ENCODE data around the gene GPR179. TPM values are rescaled to one million over a fixed set of nuclear protein-coding genes. Genes with fewer than 3 reads are reported as not detected.

GPR179 gene, protein sequence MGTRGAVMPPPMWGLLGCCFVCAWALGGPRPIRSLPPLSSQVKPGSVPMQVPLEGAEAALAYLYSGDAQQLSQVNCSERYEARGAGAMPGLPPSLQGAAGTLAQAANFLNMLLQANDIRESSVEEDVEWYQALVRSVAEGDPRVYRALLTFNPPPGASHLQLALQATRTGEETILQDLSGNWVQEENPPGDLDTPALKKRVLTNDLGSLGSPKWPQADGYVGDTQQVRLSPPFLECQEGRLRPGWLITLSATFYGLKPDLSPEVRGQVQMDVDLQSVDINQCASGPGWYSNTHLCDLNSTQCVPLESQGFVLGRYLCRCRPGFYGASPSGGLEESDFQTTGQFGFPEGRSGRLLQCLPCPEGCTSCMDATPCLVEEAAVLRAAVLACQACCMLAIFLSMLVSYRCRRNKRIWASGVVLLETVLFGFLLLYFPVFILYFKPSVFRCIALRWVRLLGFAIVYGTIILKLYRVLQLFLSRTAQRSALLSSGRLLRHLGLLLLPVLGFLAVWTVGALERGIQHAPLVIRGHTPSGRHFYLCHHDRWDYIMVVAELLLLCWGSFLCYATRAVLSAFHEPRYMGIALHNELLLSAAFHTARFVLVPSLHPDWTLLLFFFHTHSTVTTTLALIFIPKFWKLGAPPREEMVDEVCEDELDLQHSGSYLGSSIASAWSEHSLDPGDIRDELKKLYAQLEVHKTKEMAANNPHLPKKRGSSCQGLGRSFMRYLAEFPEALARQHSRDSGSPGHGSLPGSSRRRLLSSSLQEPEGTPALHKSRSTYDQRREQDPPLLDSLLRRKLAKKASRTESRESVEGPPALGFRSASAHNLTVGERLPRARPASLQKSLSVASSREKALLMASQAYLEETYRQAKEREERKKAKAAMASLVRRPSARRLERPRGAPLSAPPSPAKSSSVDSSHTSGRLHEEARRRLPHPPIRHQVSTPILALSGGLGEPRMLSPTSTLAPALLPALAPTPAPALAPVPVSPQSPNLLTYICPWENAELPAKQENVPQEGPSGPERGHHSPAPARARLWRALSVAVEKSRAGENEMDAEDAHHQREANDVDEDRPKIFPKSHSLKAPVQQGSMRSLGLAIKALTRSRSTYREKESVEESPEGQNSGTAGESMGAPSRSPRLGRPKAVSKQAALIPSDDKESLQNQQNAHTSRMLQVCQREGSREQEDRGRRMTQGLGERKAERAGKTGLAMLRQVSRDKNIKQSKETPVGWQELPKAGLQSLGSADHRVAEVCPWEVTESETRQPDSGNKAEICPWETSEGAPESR (N-terminal part only)
- total RNA-seq (2022; extraction: Qiagen RNA extraction; ENCODE audit: low read depth) = 0.01 to 0.05 TPM (median 0.04 TPM) in 3 of 5 replicates, not detected in the others

DNA sequence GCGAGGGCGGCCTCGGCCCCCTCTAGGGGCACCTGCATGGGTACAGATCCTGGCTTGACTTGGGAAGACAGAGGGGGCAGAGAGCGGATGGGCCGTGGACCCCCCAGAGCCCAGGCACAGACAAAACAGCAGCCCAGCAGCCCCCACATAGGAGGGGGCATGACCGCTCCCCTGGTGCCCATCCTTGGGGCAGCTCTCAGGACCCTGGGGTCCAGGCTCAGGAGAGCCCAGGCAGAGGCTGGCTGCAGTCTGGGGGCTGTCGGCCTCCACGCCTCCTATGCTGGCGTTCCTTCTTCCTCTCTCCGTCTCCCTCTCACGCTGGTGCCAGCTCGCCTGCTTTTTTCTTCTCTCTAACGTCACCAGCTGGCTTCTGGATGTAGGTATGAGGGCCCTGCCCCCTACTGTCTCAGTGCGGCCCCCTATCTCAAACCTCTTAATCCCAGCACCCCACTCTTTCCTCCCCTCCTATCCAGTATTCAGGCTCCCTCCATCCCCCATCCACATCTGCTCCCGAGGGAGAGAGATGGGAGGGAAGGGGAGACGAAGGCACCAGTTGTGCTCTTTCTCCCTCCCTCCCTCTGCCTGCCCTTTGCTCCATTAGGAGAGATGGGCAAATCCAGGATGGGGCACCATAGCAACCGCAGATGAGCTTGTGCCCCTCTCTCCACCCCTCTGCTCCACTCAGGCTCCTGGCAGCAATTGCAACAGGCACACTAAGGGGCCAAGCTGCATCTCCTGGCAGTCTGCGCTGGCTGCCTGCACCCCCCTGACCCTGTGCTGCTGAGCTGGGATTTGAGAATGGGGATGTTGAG, at the start of gene GPR179:
TSS of gene GPR179 (minus strand) at position 349 of the 812 bp plus-strand sequence. CDS start at position 182, 167 bp downstream.

DNA sequence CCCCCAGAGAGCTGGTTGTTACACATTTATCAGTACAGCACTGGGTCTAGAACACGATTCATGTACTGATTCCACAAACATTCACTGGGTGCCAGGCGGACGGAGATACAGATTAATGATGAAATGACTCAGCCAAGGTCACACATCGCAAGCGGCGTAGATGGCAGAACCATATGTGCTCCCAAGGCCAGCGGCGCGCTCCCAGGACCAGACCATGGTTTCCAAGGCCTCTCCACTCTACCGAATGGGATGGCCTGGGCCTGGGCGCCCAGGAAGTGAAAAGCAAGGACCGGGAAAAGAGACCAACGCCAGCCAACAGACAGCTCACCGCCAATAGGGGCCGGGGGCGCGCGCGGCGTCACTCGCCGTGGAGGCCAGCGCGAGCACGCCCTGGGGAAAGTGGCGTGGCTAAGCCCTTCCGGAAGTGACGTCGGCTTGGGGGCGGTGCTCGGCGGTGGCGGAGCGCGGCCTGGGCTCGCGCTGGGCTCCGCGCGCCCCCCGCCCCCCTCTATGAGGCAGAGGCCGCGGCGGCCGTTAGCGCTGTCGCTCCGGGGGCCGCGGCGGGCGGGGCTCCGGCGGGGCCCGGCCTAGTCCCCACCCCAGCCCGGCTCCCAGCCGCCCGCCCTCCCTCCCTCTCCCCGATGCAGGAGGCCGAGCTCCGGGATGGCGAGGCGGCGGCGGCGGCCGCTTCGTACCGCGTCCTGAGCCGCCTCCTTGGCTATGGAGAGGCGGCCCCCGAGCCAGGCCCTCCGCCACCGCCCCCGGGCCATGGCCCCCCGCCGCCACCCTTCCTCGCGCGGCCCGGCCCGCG, 7.9 kb upstream of the GPR179 start, which contains the start of gene SOCS7:
TSS of gene SOCS7 (plus strand) at position 433 of the 811 bp plus-strand sequence. CDS start at position 642, 209 bp downstream.

DNA sequence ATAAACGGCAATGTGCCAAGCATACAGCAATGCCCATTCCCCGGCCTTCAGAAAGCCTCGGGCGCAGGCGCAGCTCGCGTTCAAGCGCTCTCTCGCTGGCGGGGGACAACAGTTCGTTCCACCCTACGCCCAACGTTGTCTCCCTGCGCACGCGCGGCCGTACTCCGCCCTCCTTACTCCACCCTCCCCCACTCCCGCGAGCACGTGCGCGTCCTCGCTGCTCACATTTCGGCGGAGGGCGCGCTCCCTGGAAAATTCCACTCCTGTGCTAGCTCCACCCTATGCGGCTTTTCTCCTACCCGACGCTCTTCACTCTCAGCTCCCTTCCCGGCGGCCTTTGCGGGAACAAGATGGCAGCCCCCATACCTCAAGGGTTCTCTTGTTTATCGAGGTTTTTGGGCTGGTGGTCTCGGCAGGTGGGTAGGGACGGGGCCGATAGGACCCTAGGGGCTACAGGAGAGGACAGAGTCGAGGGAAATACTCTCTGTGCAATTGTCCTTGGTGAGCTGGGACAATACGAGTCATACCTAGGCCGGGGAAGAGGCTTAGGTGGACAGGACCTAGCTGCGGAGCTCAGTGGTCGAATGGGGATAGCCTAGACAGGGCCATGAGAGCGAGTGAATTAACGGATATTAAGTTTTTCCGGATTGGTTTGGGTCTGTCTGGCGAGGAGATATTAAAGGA, 46.8 kb downstream of the GPR179 start, which contains the start of gene MRPL45:
TSS of gene MRPL45 (plus strand) at position 335 of the 684 bp plus-strand sequence. CDS start at position 351, 16 bp downstream.

Other genes with a start within 250 kb of the GPR179 start
- gene TBC1D3E, start 216.0 kb downstream of the GPR179 start, total RNA-seq (2022; extraction: Qiagen RNA extraction; ENCODE audit: low read depth) = not detected in 5 replicates
- not detected in 5 replicates for gene TBC1D3, start 151.4 kb downstream of the GPR179 start, total RNA-seq (2022; extraction: Qiagen RNA extraction; ENCODE audit: low read depth)
- 61.2 to 71.4 TPM (median 63.3 TPM) in 5 replicates for gene MRPL45, start 46.8 kb downstream of the GPR179 start, total RNA-seq (2022; extraction: Qiagen RNA extraction; ENCODE audit: low read depth)
- 8.1 to 18.8 TPM (median 15.8 TPM) in 5 replicates for gene SOCS7, start 7.9 kb upstream of the GPR179 start, total RNA-seq (2022; extraction: Qiagen RNA extraction; ENCODE audit: low read depth)
- 42.1 to 70.8 TPM (median 62.8 TPM) in 5 replicates for gene ARHGAP23, start 84.5 kb upstream of the GPR179 start, total RNA-seq (2022; extraction: Qiagen RNA extraction; ENCODE audit: low read depth)

Data from A549 treated with ZK216348 at 1 μM for 4 hours (cell line).